ENCODE data around the gene FMO3.

Gene FMO3

DNA sequence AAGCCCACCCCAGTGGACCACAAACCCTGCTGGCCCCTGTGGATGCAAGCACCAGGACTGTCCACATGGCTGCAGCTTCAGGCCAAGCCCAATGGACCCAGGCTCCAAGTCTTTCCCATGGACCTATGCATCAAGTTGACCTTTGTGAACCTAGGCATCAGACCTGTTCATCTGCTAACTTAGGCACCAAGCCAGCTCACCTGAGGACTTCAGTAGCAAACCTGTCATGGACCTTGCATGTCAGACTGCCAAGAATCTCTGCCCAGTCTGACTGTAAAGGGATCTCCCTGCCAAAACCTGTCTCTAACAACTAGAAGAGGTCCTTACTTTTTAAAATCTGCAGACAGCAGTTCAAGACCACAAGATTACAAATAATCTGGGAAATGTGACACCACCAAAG, 37.8 kb downstream of the FMO3 start:
- H3K27ac ChIP-seq: no peak overlapping the region
- TF ChIP-seq, protein P1, sequence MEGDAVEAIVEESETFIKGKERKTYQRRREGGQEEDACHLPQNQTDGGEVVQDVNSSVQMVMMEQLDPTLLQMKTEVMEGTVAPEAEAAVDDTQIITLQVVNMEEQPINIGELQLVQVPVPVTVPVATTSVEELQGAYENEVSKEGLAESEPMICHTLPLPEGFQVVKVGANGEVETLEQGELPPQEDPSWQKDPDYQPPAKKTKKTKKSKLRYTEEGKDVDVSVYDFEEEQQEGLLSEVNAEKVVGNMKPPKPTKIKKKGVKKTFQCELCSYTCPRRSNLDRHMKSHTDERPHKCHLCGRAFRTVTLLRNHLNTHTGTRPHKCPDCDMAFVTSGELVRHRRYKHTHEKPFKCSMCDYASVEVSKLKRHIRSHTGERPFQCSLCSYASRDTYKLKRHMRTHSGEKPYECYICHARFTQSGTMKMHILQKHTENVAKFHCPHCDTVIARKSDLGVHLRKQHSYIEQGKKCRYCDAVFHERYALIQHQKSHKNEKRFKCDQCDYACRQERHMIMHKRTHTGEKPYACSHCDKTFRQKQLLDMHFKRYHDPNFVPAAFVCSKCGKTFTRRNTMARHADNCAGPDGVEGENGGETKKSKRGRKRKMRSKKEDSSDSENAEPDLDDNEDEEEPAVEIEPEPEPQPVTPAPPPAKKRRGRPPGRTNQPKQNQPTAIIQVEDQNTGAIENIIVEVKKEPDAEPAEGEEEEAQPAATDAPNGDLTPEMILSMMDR (conservative IDR thresholded peaks at IDR 0.05): no peak

GRCh38 chr1:171134204-171134923, 43.7 kb downstream of the FMO3 start:
- H3K27ac ChIP-seq: no peak overlapping the region
- TF ChIP-seq, protein P1 (conservative IDR thresholded peaks at IDR 0.05): no peak

GRCh38 chr1:171137580-171137979, 46.9 kb downstream of the FMO3 start:
- TF ChIP-seq, protein P1 (conservative IDR thresholded peaks at IDR 0.05): no peak

DNA sequence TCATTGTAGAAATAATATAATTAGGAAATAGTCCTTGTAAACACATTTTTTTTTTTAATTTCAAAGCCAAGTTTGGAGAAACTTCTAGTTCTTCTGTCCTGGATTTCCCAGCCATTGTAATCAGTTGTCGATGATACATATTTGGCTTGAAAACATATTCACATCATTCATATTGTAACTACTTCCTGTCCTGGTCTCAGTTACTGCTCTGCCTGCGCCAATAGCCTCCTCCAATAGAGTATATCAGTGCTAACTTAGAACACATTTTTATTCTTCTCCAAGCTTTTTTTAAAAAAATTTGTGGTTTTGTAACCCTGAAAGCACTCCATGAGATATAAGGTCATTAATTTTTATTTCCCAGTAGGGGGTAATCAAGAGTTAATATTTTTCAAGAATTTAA, 48.3 kb downstream of the FMO3 start:
- TF ChIP-seq, protein P1 (conservative IDR thresholded peaks at IDR 0.05): no peak

More at GRCh38 chr1:171137580-171137979, 46.9 kb downstream of the FMO3 start:
- H3K27ac ChIP-seq: no peak overlapping the region

DNA sequence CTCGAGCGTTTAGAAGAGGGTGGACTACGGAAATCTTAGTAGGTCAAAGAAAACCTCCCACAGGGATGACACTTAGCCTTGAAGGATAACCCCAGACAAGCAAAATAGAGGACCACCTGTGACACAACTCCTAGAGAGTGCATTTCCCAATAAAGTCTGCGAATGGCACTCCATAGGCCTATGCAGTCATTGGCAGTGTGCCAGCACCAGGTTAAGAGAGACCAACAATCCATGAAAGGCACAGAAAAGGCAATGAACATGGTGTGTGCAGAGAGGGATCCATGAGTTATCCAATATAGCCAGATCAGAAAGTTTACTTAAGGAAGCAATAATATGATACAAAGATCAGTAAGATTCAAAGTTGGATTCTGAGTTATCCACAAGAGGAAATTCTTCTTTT, 49.2 kb downstream of the FMO3 start:
- TF ChIP-seq, protein P1 (conservative IDR thresholded peaks at IDR 0.05): no peak
- no peak overlapping the region for H3K27ac ChIP-seq

More for the DNA sequence above, 48.3 kb downstream of the FMO3 start:
- no peak overlapping the region for H3K27ac ChIP-seq

DNA sequence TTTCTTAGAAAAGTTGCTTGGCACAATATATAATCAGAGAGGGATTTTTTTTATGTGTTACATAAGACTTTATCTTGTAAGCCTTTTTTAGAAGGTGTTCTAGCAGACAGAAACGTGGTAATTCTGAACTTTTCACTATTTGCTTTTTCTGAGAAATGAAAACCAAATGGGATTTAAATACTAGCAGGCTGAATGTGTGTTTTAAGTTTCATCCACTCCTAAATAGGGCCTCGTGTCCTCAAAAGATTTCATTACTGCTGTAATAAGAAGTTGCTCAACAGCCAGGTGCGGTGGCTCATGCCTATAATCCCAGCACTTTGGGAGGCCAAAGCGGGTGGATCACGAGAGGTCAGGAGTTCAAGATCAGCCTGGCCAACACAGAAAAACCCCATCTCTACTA, 49.7 kb downstream of the FMO3 start:
- TF ChIP-seq, protein P1 (conservative IDR thresholded peaks at IDR 0.05): no peak
- H3K27ac ChIP-seq: no peak overlapping the region

GRCh38 chr1:171140956-171141687, 50.4 kb downstream of the FMO3 start:
- H3K27ac ChIP-seq: no peak overlapping the region
- TF ChIP-seq, protein P1 (conservative IDR thresholded peaks at IDR 0.05): no peak

Data from VCaP (cell line).